Raji (cell line): ENCODE data around the gene CPSF2.

Source experiments
- POLR2A ChIP-seq: IDR thresholded peaks from 2 replicates; pipeline ENCODE4 v1.6.1; 2011; ENCODE audit warnings: low read depth, low read length, control low read depth; ENCODE audit not compliant: insufficient read depth

CPSF2 gene

GRCh38 chr14:92203116-92203515, 81.3 kb downstream of the CPSF2 start:
- no peak for TF ChIP-seq POLR2A

GRCh38 chr14:92204792-92205191, 83.0 kb downstream of the CPSF2 start:
- no peak for TF ChIP-seq POLR2A

- no peak for TF ChIP-seq POLR2A
Observed at GRCh38 chr14:92207012-92207927, 85.5 kb downstream of the CPSF2 start.

- TF ChIP-seq POLR2A, result no peak
Observed at GRCh38 chr14:92207928-92208265, 86.1 kb downstream of the CPSF2 start.

- no peak for TF ChIP-seq POLR2A
Observed at GRCh38 chr14:92209141-92209540, 87.4 kb downstream of the CPSF2 start.

- TF ChIP-seq POLR2A, result no peak
Observed at GRCh38 chr14:92215579-92215978, 93.8 kb downstream of the CPSF2 start.

GRCh38 chr14:92217936-92218335, 96.2 kb downstream of the CPSF2 start:
- no peak for TF ChIP-seq POLR2A
